Lower leg skin (tissue), 4 donors: ENCODE results near the gene SEMA6C. TPM values are rescaled to one million over a fixed set of nuclear protein-coding genes. Genes with fewer than 3 reads are reported as not detected.
A peak's percentile ranks its signal among the peaks of the same experiment; 100 is the strongest.
"Not testable (repeated sequence)": the region's sequence is repeated elsewhere in the genome, so short reads cannot be mapped to it uniquely, and the experiment has no call there.

Source experiments
- DNase-seq, 2 donors: peaks; one replicate each; pipeline ENCODE4 v3.0.0-alpha.2; 2019; ENCODE audit warnings: low spot score in 2 of 2
- H3K4me3 ChIP-seq: fragments of 200-600 bp; sonication (generic); 2 replicates; pipeline ENCODE4 v1.5.1; 2017; ENCODE audit warnings: mild to moderate bottlenecking, low read depth; ENCODE audit not compliant: poor library complexity, severe bottlenecking
- POLR2A ChIP-seq, 2 donors: fragments of 450-650 bp; IDR thresholded peaks; one replicate each; pipeline ENCODE4 v1.6.1; 2016 to 2017; ENCODE audit warnings: antibody characterized with exemption in 2 of 2, mild to moderate bottlenecking in 1 of 2, moderate library complexity in 1 of 2
- WGBS, 2 donors: methylation state at CpG; one replicate each; pipeline ENCODE4 v1.1.5; 2018; 5-methylcytosine and 5-hydroxymethylcytosine counted together
- intact Hi-C: fragments of 100-400 bp; cut with DNase I; formaldehyde crosslinking; loops from one replicate; pipeline ENCODE4 v1.15.0; 2023; ENCODE audit warnings: low total_unique reads
- total RNA-seq, 4 donors: library from RNA; depleted of rRNA; stranded (reverse); fragments of >200 nt; gene quantifications; one replicate each; pipeline ENCODE4 v1.1.0, GENCODE V29; 2016
- TF ChIP-seq, protein P1 (sequence below), 3 donors: fragments of 450-650 bp; IDR thresholded peaks; one replicate each; pipeline ENCODE4 v1.5.1; 2016; ENCODE audit warnings: antibody characterized with exemption in 3 of 3, mild to moderate bottlenecking in 3 of 3, moderate library complexity in 2 of 3

SEMA6C gene, protein sequence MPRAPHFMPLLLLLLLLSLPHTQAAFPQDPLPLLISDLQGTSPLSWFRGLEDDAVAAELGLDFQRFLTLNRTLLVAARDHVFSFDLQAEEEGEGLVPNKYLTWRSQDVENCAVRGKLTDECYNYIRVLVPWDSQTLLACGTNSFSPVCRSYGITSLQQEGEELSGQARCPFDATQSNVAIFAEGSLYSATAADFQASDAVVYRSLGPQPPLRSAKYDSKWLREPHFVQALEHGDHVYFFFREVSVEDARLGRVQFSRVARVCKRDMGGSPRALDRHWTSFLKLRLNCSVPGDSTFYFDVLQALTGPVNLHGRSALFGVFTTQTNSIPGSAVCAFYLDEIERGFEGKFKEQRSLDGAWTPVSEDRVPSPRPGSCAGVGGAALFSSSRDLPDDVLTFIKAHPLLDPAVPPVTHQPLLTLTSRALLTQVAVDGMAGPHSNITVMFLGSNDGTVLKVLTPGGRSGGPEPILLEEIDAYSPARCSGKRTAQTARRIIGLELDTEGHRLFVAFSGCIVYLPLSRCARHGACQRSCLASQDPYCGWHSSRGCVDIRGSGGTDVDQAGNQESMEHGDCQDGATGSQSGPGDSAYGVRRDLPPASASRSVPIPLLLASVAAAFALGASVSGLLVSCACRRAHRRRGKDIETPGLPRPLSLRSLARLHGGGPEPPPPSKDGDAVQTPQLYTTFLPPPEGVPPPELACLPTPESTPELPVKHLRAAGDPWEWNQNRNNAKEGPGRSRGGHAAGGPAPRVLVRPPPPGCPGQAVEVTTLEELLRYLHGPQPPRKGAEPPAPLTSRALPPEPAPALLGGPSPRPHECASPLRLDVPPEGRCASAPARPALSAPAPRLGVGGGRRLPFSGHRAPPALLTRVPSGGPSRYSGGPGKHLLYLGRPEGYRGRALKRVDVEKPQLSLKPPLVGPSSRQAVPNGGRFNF
- 10 to 100 TPM in 2 of 4 donors, 1 to 10 TPM in 2; 9.7 to 30.4 (median 14.3) TPM for total RNA-seq

DNA sequence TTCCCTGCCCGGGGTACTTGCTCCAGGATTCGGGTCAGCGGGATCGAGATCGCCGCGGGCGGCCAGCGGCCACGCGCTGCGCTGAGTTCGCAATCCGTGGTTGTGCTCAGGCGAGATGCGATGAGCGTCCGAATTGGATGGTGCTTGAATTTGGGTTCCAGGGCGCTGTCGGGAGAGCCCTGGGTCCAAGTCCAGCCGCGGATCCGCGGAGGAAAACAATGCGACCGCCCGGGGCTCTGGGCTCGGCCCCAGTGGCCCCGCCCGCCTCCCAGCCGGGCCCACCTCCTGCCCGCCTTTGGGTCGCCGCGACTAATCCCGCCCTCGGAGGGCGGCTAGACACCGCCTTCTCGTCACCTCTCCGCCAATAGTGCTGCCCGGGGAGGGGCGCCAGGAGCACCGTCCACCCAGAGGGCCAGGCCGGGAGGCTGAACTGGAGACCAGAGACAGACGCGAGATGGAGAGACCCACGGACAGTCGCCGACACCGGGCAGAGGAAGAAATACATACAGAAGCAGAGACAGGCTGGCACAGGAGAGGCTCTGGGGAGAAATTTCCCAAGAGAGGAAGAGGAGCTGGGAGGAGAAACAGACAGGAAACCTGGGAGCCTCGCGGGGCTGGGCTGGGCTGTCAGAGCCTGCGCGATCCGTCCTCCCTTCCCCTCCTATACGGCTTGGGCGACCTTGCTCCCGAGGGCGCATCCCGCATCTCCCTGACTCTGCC lies at the start of gene SEMA6C:
Gene SEMA6C (minus strand): TSS at position 220 of the 720 bp plus-strand sequence. CDS start 4,010 bp downstream, outside the sequence.
- 0 to 1% methylated on average over 51 to 59 of the region's 61 CpGs for WGBS, 2 donors
- intact Hi-C loops: no loop called here
- peak; percentile 93 to 99 for DNase-seq
- peak in 1 of 2 donors; percentile 25 for TF ChIP-seq POLR2A (IDR thresholded peaks at IDR 0.05)
- TF ChIP-seq, protein P1, sequence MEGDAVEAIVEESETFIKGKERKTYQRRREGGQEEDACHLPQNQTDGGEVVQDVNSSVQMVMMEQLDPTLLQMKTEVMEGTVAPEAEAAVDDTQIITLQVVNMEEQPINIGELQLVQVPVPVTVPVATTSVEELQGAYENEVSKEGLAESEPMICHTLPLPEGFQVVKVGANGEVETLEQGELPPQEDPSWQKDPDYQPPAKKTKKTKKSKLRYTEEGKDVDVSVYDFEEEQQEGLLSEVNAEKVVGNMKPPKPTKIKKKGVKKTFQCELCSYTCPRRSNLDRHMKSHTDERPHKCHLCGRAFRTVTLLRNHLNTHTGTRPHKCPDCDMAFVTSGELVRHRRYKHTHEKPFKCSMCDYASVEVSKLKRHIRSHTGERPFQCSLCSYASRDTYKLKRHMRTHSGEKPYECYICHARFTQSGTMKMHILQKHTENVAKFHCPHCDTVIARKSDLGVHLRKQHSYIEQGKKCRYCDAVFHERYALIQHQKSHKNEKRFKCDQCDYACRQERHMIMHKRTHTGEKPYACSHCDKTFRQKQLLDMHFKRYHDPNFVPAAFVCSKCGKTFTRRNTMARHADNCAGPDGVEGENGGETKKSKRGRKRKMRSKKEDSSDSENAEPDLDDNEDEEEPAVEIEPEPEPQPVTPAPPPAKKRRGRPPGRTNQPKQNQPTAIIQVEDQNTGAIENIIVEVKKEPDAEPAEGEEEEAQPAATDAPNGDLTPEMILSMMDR (IDR thresholded peaks at IDR 0.05): no peak
- peak within 1 kb of the TSS; percentile 56 for H3K4me3 ChIP-seq

DNA sequence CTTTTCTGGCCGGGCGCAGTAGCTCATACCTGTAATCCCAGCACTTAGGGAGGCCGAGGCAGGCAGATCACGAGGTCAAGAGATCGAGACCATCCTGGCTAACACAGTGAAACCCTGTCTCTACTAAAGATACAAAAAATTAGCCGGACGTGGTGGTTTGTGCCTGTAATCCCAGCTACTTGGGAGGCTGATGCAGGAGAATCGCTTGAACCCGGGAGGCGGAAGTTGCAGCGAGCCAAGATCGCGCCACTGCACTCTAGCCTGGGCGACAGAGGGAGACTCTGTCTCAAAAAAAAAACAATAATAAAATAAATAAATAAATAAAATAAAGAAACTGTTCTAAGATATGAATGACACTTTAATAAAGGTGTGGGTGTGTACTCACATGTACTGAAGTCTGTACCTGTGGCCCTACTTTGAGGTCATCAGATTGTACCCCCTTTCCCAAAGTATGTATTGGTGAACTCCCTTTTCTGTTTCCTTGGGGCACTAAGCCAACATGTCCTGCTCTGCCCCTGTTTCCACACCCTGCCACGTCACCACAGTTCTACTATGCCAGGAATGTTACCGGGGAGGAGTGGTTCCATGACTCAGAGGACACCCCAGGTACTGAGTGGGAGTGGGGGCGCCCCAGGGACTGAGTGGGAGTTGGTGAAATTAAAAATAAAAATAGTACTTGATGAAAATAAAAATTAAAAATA lies 48.6 kb upstream of the SEMA6C start:
- H3K4me3 ChIP-seq: not testable (repeated sequence)
- DNase-seq: peak; percentile 93 to 96
- intact Hi-C loops: loop anchor here (5.0 kb wide), 1 partner anchor 57 kb away; the partner anchor contains the start of gene PSMD4
- 52 to 53% methylated on average over 17 of the region's 17 CpGs for WGBS, 2 donors

DNA sequence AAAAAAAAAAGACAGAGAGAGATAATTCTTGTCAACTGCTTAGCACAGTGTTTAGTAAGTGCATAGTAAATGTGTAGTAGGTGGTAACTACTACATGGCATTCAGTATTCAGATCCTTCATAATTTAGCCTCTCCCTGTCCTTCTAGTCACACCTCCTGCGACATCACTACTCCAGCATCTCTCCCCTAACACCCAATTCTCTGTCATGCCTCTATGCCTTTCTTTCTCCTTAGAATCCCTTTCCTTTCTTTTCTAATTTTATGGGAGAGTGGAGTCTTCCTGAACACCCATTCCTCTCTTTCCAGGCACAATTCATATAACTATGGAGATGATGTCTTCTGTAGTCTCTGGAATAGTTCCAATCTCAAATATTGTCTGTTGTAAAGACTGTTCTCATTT lies 47.4 kb upstream of the SEMA6C start:
- intact Hi-C loops: no loop called here
- H3K4me3 ChIP-seq: no peak overlapping the region
- WGBS, 2 donors: 72 to 86% methylated on average over 1 of the region's 1 CpG
- no peak for TF ChIP-seq POLR2A (IDR thresholded peaks at IDR 0.05)
- TF ChIP-seq, protein P1 (IDR thresholded peaks at IDR 0.05): no peak
- no peak for DNase-seq

DNA sequence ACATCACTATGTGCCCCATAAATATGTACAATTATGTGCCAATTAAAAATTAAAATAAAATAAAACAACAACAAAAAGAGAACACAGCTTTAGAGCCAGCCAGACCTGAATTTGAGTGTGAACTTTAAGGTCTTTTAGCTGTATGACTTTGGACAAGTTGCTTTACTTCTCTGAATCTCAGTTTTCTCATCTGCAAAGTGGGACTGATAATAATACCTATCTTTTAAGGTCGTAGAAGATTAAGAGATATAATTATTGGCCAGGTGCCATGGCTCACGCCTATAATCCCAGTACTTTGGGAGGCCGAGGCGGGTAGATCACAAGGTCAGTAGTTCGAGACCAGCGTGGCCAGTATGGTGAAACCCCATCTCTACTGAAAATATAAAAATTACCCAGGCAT lies 46.9 kb upstream of the SEMA6C start:
- no peak for TF ChIP-seq POLR2A (IDR thresholded peaks at IDR 0.05)
- TF ChIP-seq, protein P1 (IDR thresholded peaks at IDR 0.05): no peak
- intact Hi-C loops: no loop called here
- no peak overlapping the region for H3K4me3 ChIP-seq
- DNase-seq: no peak
- 59 to 62% methylated on average over 6 of the region's 6 CpGs for WGBS, 2 donors

DNA sequence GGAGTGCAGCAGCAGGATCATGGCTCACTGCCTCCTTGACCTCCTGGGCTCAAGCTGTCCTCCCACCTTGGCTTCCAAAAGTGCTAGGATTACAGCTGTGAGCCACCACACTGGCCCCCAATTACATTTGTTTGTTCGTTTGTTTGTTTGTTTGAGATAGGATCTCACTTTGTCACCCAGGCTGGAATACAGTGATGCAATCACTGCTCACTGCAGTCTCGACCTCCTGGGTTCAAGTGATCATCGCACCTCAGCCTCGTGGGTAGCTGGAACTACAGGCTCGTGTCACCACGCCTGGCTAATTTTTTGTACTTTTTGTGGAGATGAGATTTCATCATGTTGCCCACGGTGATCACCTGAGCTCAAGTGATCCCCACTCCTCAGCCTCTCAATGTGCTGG lies 45.6 kb upstream of the SEMA6C start:
- DNase-seq: no peak
- H3K4me3 ChIP-seq: no peak overlapping the region
- TF ChIP-seq, protein P1 (IDR thresholded peaks at IDR 0.05): no peak
- no peak for TF ChIP-seq POLR2A (IDR thresholded peaks at IDR 0.05)
- 80 to 88% methylated on average over 7 of the region's 7 CpGs for whole genome bisulfite sequencing, 2 donors
- intact Hi-C loops: no loop called here
